ENCODE data around the gene SLC30A2. TPM values are rescaled to one million over a fixed set of nuclear protein-coding genes. Genes with fewer than 3 reads are reported as not detected.

The SLC30A2 gene
- total RNA-seq, 6 donors from 2014 or later, result 0.09 to 0.27 (median 0.15) TPM; not detected in 3

DNA sequence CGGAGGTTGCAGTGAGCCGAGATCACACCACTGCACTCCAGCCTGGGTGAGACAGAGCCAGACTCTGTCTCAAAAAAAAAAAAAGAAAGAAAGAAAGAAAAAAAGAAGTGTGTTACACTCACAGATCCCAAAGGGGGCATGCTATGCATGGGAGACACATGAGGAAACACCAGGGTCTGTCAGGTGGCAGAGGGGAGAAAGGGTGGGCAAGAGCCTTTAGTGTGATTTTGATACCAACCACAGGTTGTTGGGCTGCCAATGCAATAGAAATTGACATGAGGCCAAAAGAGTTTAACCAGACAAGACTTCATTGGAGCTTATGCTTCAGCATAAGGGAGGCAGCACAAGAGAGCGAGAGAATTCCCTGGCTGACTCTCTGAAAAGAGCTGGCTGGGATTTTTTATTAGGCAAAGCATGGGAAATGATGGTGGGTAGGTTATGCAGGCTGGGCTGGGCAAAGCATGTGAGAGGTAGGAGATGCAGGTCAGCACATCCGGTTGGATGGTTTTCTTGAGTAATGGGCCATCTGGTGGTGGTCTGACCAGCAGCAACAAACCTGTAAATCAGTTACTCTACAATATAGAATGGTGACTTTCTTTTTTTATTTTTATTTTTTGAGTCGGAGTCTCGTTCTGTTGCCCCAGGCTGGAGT, 36.0 kb downstream of the SLC30A2 start:
- H3K4me3 ChIP-seq, result no peak overlapping the region
- 68% methylated on average over 4 to 6 of the region's 6 CpGs for WGBS, 2 donors
- DNase-seq (no peak), ATAC-seq (ENCODE audit: low FRiP score in 2 of 2) (no peak)
- no peaks in the 10 kb centered on the region for H3K36me3 ChIP-seq
- no peak for TF ChIP-seq POLR2A (IDR thresholded peaks at IDR 0.05)
- no peak for TF ChIP-seq POLR2AphosphoS5 (IDR thresholded peaks at IDR 0.05)
- TF ChIP-seq EP300 (IDR thresholded peaks at IDR 0.05), result no peak
- TF ChIP-seq, protein P1, sequence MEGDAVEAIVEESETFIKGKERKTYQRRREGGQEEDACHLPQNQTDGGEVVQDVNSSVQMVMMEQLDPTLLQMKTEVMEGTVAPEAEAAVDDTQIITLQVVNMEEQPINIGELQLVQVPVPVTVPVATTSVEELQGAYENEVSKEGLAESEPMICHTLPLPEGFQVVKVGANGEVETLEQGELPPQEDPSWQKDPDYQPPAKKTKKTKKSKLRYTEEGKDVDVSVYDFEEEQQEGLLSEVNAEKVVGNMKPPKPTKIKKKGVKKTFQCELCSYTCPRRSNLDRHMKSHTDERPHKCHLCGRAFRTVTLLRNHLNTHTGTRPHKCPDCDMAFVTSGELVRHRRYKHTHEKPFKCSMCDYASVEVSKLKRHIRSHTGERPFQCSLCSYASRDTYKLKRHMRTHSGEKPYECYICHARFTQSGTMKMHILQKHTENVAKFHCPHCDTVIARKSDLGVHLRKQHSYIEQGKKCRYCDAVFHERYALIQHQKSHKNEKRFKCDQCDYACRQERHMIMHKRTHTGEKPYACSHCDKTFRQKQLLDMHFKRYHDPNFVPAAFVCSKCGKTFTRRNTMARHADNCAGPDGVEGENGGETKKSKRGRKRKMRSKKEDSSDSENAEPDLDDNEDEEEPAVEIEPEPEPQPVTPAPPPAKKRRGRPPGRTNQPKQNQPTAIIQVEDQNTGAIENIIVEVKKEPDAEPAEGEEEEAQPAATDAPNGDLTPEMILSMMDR (IDR thresholded peaks at IDR 0.05), result no peak
- no peaks in the 10 kb centered on the region for H3K9me3 ChIP-seq
- peaks cover 0 to 5% (median 2%) of the 10 kb centered on the region in 4 donors for H3K4me1 ChIP-seq
- no peak overlapping the region for H3K27ac ChIP-seq
- H3K27me3 ChIP-seq, result no peaks in the 10 kb centered on the region

DNA sequence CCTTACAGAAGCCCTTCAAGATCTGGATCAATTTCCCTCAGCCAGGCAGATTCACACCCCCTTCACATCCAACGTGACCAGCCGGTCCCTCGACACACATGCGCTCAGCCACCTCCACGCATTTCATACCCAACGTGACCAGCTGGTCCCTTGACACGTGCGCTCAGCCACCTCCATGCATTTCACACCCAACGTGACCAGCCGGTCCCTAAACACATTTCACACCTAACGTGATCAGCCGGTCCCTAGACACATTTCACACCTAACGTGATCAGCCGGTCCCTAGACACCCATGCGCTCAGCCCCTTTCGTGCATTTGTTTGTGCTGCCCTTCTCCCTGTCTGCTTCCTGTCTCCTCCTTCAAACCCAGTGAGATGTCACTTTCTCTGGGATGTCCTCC, 39.2 kb downstream of the SLC30A2 start:
- 90% methylated on average over 16 of the region's 16 CpGs for WGBS, 2 donors
- no peaks in the 10 kb centered on the region for H3K4me1 ChIP-seq
- TF ChIP-seq EP300 (IDR thresholded peaks at IDR 0.05), result no peak
- TF ChIP-seq POLR2AphosphoS5 (IDR thresholded peaks at IDR 0.05), result no peak
- TF ChIP-seq, protein P1 (IDR thresholded peaks at IDR 0.05), result no peak
- TF ChIP-seq POLR2A (IDR thresholded peaks at IDR 0.05), result no peak
- no peaks in the 10 kb centered on the region for H3K27me3 ChIP-seq
- ATAC-seq (ENCODE audit: low FRiP score in 2 of 2) (no peak), DNase-seq (no peak)
- H3K36me3 ChIP-seq, result no peaks in the 10 kb centered on the region
- no peak overlapping the region for H3K4me3 ChIP-seq
- H3K9me3 ChIP-seq, result no peaks in the 10 kb centered on the region
- H3K27ac ChIP-seq, result no peak overlapping the region

DNA sequence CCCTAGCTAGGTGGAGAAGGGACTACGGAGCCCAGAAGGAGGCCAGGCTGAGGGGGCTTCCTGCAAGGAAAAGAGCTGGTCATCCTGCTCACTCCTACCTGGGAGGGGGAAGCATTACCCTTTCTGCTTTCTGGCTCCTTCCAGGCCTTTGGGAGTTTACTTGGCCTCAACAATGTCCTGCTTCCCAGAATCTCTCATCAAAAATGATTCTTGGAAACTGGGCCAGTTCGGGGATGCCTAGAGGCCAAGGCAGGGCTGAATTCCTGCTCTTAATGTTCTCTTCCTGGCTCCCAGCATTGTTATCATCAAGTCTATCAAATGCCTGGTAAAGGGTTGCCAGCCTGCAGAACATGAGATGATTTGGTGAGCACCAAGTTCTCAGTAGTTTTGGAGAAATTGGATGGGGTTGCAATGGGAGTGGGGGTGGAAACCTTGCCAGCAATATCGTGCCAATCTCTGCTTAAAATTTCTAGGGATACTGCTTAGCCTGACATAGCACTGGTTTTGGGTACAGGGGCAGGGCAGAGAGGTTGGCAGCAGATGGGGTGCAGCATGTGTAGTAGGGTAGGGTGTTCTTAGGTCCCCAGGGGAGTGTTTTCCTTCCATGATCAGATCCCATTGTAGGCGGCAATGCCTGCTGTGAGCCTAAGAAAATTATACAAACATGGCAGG, 40.3 kb downstream of the SLC30A2 start:
- H3K36me3 ChIP-seq, result no peaks in the 10 kb centered on the region
- H3K4me3 ChIP-seq, result no peak overlapping the region
- TF ChIP-seq, protein P1 (IDR thresholded peaks at IDR 0.05), result no peak
- TF ChIP-seq EP300 (IDR thresholded peaks at IDR 0.05) (no peak), POLR2AphosphoS5 (IDR thresholded peaks at IDR 0.05) (no peak)
- WGBS, 2 donors, result 54 to 68% methylated on average over 3 to 4 of the region's 4 CpGs
- no peak for DNase-seq
- no peaks in the 10 kb centered on the region for H3K27me3 ChIP-seq
- H3K9me3 ChIP-seq, result no peaks in the 10 kb centered on the region
- no peak for ATAC-seq (ENCODE audit: low FRiP score in 2 of 2)
- H3K4me1 ChIP-seq, result no peaks in the 10 kb centered on the region
- H3K27ac ChIP-seq, result no peak overlapping the region

DNA sequence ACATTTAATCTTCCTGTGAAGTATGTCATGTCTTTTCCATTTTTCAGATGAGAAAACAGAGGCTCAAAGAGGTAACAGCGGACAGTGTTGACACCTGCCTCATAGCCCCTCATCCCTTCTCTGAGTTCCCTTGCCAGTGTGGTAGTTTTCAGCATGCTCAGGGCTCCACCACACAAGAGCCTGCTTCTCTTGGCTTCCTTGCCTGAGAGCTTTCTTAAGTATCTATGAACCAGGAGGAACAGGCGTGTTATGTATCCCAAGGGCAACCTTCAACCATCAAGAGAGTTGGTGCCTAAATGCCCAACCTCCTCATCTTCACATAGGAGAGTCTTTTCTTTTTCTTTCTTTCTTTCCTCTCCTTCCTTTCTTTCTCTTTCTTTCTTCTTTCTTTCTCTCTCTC, 42.2 kb downstream of the SLC30A2 start:
- Histone ChIP-seq H3K4me3 (no peak overlapping the region), H3K4me1 (peaks cover 0 to 1% (median under 1%) of the 10 kb centered on the region in 4 donors), H3K36me3 (no peaks in the 10 kb centered on the region), H3K27me3 (no peaks in the 10 kb centered on the region), H3K9me3 (no peaks in the 10 kb centered on the region), H3K27ac (no peak overlapping the region)
- ATAC-seq (ENCODE audit: low FRiP score in 2 of 2), result no peak
- no peak for TF ChIP-seq EP300 (IDR thresholded peaks at IDR 0.05)
- TF ChIP-seq POLR2AphosphoS5 (IDR thresholded peaks at IDR 0.05), result no peak
- TF ChIP-seq, protein P1 (IDR thresholded peaks at IDR 0.05), result no peak
- no peak for TF ChIP-seq POLR2A (IDR thresholded peaks at IDR 0.05)
- DNase-seq, result no peak
- 79 to 89% methylated on average over 2 of the region's 2 CpGs for WGBS, 2 donors

All from upper lobe of left lung (tissue), 6 donors.